Stimulated activated CD4-positive, alpha-beta T cell treated with anti-CD3 and anti-CD28 coated beads, Interleukin-1b, Interleukin-23, amount 100 ng/mL, for 48 hours (primary cell): ENCODE data around the gene PER1.
"Not testable (repeated sequence)": the region's sequence is repeated elsewhere in the genome, so short reads cannot be mapped to it uniquely, and the experiment has no call there.

ENCODE experiments used
- DNase-seq: peaks from one replicate; pipeline ENCODE4 v3.0.0-alpha.2; 2020

The PER1 gene

GRCh38 chr17:8152112-8152775 lies at the start of gene PER1:
Gene PER1, minus strand, starts transcription at chr17:8152404. Its CDS starts 1,698 bp downstream, at chr17:8150706.
- peak; percentile 93 for DNase-seq

- peak; percentile 68 for DNase-seq
Observed at GRCh38 chr17:8192070-8192815, 40.0 kb upstream of the PER1 start.

- no peak for DNase-seq
Observed at GRCh38 chr17:8190506-8190905, 38.3 kb upstream of the PER1 start.

- peak; percentile 96 for DNase-seq
Observed at GRCh38 chr17:8189711-8190477, 37.7 kb upstream of the PER1 start, which contains the start of gene BORCS6. Gene BORCS6, minus strand, starts transcription at chr17:8190180. Its CDS starts 40 bp downstream, at chr17:8190140.

- DNase-seq: no peak
Observed at GRCh38 chr17:8189041-8189710, 37.0 kb upstream of the PER1 start.

- DNase-seq: no peak
Observed at GRCh38 chr17:8188263-8188839, 36.1 kb upstream of the PER1 start.

- peak; percentile 94 for DNase-seq
Observed at GRCh38 chr17:8187517-8188262, 35.5 kb upstream of the PER1 start.

- peak; percentile 97 for DNase-seq
Observed at GRCh38 chr17:8186787-8187516, 34.7 kb upstream of the PER1 start.

- no peak for DNase-seq
Observed at GRCh38 chr17:8186446-8186786, 34.2 kb upstream of the PER1 start.

GRCh38 chr17:8185582-8186445 lies 33.6 kb upstream of the PER1 start:
- peak; percentile 91 for DNase-seq

- DNase-seq: no peak
Observed at GRCh38 chr17:8176998-8177731, 25.0 kb upstream of the PER1 start.

GRCh38 chr17:8176197-8176940 lies 24.2 kb upstream of the PER1 start, which contains the start of gene TMEM107:
Gene TMEM107, minus strand, starts transcription at chr17:8176380. Its CDS starts 94 bp downstream, at chr17:8176286.
- DNase-seq: peak; percentile 87

- DNase-seq: no peak
Observed at GRCh38 chr17:8175795-8176196, 23.6 kb upstream of the PER1 start.

- no peak for DNase-seq
Observed at GRCh38 chr17:8173871-8174322, 21.7 kb upstream of the PER1 start.

- peak; percentile 85 for DNase-seq
Observed at GRCh38 chr17:8173056-8173870, 21.1 kb upstream of the PER1 start.

GRCh38 chr17:8170186-8170585 lies 18.0 kb upstream of the PER1 start:
- not testable (repeated sequence) for DNase-seq

- DNase-seq: no peak
Observed at GRCh38 chr17:8167526-8167925, 15.3 kb upstream of the PER1 start.

GRCh38 chr17:8166731-8167130 lies 14.5 kb upstream of the PER1 start:
- DNase-seq: no peak
